ENCODE results near the gene LRRC74A.

DNA sequence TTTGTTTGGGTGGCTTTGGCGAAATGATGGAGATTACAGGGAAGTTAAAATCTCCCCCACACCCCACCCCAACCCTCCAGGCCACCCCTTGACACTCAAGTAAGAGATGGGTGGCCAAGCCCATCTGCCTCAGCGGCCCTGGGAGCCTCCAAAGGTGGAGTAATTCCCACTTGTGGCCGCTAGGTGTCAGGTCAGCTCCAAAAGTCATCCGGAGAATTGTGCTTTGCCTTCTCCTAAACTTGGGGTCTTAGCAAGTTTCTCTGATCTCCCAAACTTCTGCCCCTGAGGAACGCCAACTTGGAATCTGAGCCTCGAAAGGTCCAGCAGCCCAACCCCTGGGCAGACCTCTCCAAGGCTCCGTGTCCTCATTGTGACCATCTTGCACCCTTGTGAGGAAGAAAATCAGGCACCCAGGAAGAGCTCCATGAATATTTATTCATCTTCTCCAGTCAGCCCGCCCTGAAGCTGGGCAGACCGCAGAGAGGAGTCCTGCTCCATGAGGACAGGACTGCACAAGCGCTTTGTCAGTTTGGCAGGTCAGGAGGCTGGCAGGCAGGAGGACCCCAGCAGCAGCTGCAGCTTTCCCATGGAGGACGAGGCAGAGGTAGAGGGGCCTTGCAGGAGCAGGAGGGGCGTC, 46.7 kb downstream of the LRRC74A start:
- TF ChIP-seq, protein P1, sequence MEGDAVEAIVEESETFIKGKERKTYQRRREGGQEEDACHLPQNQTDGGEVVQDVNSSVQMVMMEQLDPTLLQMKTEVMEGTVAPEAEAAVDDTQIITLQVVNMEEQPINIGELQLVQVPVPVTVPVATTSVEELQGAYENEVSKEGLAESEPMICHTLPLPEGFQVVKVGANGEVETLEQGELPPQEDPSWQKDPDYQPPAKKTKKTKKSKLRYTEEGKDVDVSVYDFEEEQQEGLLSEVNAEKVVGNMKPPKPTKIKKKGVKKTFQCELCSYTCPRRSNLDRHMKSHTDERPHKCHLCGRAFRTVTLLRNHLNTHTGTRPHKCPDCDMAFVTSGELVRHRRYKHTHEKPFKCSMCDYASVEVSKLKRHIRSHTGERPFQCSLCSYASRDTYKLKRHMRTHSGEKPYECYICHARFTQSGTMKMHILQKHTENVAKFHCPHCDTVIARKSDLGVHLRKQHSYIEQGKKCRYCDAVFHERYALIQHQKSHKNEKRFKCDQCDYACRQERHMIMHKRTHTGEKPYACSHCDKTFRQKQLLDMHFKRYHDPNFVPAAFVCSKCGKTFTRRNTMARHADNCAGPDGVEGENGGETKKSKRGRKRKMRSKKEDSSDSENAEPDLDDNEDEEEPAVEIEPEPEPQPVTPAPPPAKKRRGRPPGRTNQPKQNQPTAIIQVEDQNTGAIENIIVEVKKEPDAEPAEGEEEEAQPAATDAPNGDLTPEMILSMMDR (IDR thresholded peaks at IDR 0.05; ENCODE audit: low read depth, low read length), result peak; percentile 84
- no peak for TF ChIP-seq EZH2phosphoT487 (IDR thresholded peaks at IDR 0.05; ENCODE audit: low read depth)

Data from OCI-LY3 (cell line).